Lower leg skin (tissue), 4 donors: Measurements from ENCODE around the gene UGT1A9. TPM values are rescaled to one million over a fixed set of nuclear protein-coding genes. Genes with fewer than 3 reads are reported as not detected.

Experiments
- DNase-seq, 2 donors: peaks; one replicate each; pipeline ENCODE4 v3.0.0-alpha.2; 2019; ENCODE audit warnings: low spot score in 2 of 2
- H3K4me3 ChIP-seq: fragments of 200-600 bp; sonication (generic); 2 replicates; pipeline ENCODE4 v1.5.1; 2017; ENCODE audit warnings: mild to moderate bottlenecking, low read depth; ENCODE audit not compliant: poor library complexity, severe bottlenecking
- CTCF ChIP-seq, 3 donors: fragments of 450-650 bp; IDR thresholded peaks; one replicate each; pipeline ENCODE4 v1.5.1; 2016; ENCODE audit warnings: antibody characterized with exemption in 3 of 3, mild to moderate bottlenecking in 3 of 3, moderate library complexity in 2 of 3
- POLR2A ChIP-seq, 2 donors: fragments of 450-650 bp; IDR thresholded peaks; one replicate each; pipeline ENCODE4 v1.6.1; 2016 to 2017; ENCODE audit warnings: antibody characterized with exemption in 2 of 2, mild to moderate bottlenecking in 1 of 2, moderate library complexity in 1 of 2
- WGBS, 2 donors: methylation state at CpG; one replicate each; pipeline ENCODE4 v1.1.5; 2018; 5-methylcytosine and 5-hydroxymethylcytosine counted together
- intact Hi-C: fragments of 100-400 bp; cut with DNase I; formaldehyde crosslinking; loops from one replicate; pipeline ENCODE4 v1.15.0; 2023; ENCODE audit warnings: low total_unique reads
- total RNA-seq, 4 donors: library from RNA; depleted of rRNA; stranded (reverse); fragments of >200 nt; gene quantifications; one replicate each; pipeline ENCODE4 v1.1.0, GENCODE V29; 2016

Gene UGT1A9
- total RNA-seq, 4 donors from 2014 or later, result not detected

- TF ChIP-seq CTCF (IDR thresholded peaks at IDR 0.05), result no peak
- TF ChIP-seq POLR2A (IDR thresholded peaks at IDR 0.05), result no peak
- WGBS, 2 donors, result 83 to 85% methylated on average over 4 of the region's 4 CpGs
- no peak for DNase-seq
- H3K4me3 ChIP-seq, result no peak overlapping the region
- intact Hi-C loops, result loop anchor here (10.0 kb wide), 1 partner anchor 1524 kb away; no protein-coding TSS in a partner anchor
Measured at GRCh38 chr2:233780771-233781170, 109.1 kb downstream of the UGT1A9 start.

GRCh38 chr2:233789554-233789953, 117.9 kb downstream of the UGT1A9 start:
- intact Hi-C loops, result loop anchor here (10.0 kb wide), 1 partner anchor 1515 kb away; no protein-coding TSS in a partner anchor
- no peak for DNase-seq
- H3K4me3 ChIP-seq, result no peak overlapping the region
- TF ChIP-seq POLR2A (IDR thresholded peaks at IDR 0.05), result no peak
- no peak for TF ChIP-seq CTCF (IDR thresholded peaks at IDR 0.05)
- 83 to 90% methylated on average over 6 to 7 of the region's 7 CpGs for WGBS, 2 donors

DNA sequence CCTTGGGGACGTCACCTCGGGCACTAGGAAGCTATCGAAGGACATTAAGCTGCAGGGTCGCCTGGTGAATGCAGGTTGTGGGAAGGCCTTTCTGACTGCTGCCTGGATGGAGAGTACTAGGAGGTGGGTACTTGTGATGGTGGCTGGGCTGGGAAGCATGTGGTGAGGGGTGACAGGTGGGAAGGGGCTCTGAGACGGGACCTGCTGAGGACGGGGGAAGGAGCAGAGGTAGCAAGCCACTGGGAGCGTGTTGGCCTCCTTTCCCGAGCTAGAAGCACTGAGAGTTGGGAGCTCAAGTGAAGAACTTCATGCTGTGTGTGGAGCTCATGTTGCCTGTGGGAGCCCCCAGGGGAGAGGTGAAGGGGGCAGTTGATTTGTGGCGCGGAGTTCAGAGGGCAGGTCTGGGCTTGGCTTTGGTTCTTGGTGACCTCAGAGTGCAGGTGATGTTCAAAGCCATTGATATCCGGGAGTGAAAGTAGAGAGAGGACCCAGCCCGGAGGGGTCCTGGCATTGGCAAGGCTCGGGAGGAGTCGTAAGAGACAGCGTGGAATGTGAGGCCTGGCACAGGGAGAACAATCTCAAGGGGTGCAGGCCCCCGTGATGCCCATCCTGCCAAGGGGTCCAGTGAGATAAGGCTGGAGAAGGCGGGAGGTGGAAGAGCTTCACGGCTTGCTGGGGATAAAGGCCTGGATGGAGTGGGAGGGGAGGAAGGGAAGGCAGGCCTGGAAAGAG, 119.6 kb downstream of the UGT1A9 start:
- peak in 1 of 2 donors; percentile 6 for DNase-seq
- no peak for TF ChIP-seq CTCF (IDR thresholded peaks at IDR 0.05)
- TF ChIP-seq POLR2A (IDR thresholded peaks at IDR 0.05), result no peak

GRCh38 chr2:233791883-233792329, 120.2 kb downstream of the UGT1A9 start:
- 77 to 78% methylated on average over 9 of the region's 9 CpGs for WGBS, 2 donors
- no peak overlapping the region for H3K4me3 ChIP-seq
- intact Hi-C loops, result no loop called here
- TF ChIP-seq CTCF (IDR thresholded peaks at IDR 0.05) (no peak), POLR2A (IDR thresholded peaks at IDR 0.05) (no peak)
- no peak for DNase-seq

More for the DNA sequence above, 119.6 kb downstream of the UGT1A9 start:
- intact Hi-C loops, result no loop called here
- 83 to 85% methylated on average over 18 of the region's 18 CpGs for WGBS, 2 donors
- no peak overlapping the region for H3K4me3 ChIP-seq

- H3K4me3 ChIP-seq, result no peak overlapping the region
- intact Hi-C loops, result no loop called here
- WGBS, 2 donors, result 79 to 83% methylated on average over 7 of the region's 7 CpGs
- no peak for DNase-seq
- no peak for TF ChIP-seq CTCF (IDR thresholded peaks at IDR 0.05)
- no peak for TF ChIP-seq POLR2A (IDR thresholded peaks at IDR 0.05)
Measured at GRCh38 chr2:233792720-233793119, 121.0 kb downstream of the UGT1A9 start.
